Measurements from ENCODE around the gene PNPLA3. TPM values are rescaled to one million over a fixed set of nuclear protein-coding genes. Genes with fewer than 3 reads are reported as not detected.
A peak's percentile ranks its signal among the peaks of the same experiment; 100 is the strongest.
"Not testable (repeated sequence)": the region's sequence is repeated elsewhere in the genome, so short reads cannot be mapped to it uniquely, and the experiment has no call there.

PNPLA3 gene
- total RNA-seq, 6 experiments from 2014 or later: 17.5 to 66.8 (median 60.3) TPM

DNA sequence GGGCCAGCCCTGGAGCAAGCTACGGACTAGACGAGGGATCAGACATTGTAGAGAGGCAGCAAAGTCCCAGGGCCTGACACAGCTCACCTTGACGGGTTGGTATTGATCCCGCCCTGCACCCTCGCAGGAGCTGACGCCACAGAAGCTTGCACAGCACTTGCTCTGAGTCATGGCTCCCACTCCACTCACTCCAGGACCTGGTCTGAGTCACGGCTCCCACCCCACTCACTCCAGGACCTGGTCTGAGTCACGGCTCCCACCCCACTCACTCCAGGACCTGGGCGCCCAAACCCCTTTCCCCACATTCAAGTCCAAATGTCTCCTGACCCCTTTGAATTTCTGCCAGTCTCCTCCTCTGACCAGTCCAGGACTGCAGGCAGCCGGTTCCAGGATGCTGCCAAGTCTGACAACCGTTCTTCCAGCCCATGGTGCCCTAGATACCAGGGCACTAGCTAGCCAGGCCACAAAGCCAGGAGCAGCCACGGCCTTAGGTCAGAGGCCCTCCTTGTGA is 25.8 kb upstream of the PNPLA3 start:
- Histone ChIP-seq H3K4me1 (peaks cover 0 to 24% (median 0%) of the 10 kb centered on the region in 4 donors), H3K27me3 (no peaks in the 10 kb centered on the region), H3K4me3 (no peak overlapping the region), H3K9me3 (no peaks in the 10 kb centered on the region), H3K27ac (peak overlapping the region in 1 of 3 donors; percentile 21), H3K36me3 (no peaks in the 10 kb centered on the region)
- peak in 2 of 3 donors; percentile 85 to 90 for DNase-seq
- intact Hi-C loops (cut with DNase I): no loop called here
- WGBS (ENCODE audit: insufficient coverage, low coverage, low lambda C conversion rate, missing lambda C conversion rate): 25% methylated on average over 5 of the region's 12 CpGs
- TF ChIP-seq, protein P1, sequence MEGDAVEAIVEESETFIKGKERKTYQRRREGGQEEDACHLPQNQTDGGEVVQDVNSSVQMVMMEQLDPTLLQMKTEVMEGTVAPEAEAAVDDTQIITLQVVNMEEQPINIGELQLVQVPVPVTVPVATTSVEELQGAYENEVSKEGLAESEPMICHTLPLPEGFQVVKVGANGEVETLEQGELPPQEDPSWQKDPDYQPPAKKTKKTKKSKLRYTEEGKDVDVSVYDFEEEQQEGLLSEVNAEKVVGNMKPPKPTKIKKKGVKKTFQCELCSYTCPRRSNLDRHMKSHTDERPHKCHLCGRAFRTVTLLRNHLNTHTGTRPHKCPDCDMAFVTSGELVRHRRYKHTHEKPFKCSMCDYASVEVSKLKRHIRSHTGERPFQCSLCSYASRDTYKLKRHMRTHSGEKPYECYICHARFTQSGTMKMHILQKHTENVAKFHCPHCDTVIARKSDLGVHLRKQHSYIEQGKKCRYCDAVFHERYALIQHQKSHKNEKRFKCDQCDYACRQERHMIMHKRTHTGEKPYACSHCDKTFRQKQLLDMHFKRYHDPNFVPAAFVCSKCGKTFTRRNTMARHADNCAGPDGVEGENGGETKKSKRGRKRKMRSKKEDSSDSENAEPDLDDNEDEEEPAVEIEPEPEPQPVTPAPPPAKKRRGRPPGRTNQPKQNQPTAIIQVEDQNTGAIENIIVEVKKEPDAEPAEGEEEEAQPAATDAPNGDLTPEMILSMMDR (IDR thresholded peaks at IDR 0.05): no peak
- no peak for TF ChIP-seq POLR2A (IDR thresholded peaks at IDR 0.05)
- ATAC-seq: peak; percentile 23 to 79 (median 72)

DNA sequence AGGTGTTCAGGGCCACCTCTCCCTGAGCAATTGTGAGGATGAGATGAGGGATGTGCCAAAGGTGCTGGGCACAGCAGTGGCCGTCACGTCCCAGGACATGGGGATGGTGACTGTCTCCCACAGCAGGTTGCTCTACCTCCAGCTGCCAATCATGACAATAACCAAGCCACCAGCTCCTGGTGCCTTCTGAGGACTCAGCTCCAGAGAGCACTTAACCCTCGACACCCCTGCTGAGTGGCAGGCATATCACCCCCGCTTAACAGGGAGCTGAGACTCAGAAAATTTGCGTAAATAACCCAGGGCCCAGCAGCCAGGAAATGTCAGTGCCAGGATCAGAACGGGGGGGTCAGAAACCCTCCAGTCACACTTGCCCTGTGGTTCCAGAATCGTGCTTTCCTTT is 23.4 kb upstream of the PNPLA3 start:
- TF ChIP-seq POLR2A (IDR thresholded peaks at IDR 0.05): no peak
- TF ChIP-seq, protein P1 (IDR thresholded peaks at IDR 0.05): no peak
- no peaks in the 10 kb centered on the region for H3K27me3 ChIP-seq
- no peaks in the 10 kb centered on the region for H3K9me3 ChIP-seq
- no peak overlapping the region for H3K27ac ChIP-seq
- ATAC-seq (no peak), DNase-seq (no peak)
- intact Hi-C loops (cut with DNase I): no loop called here
- H3K4me1 ChIP-seq: peaks cover 0 to 24% (median 0%) of the 10 kb centered on the region in 4 donors
- H3K36me3 ChIP-seq: no peaks in the 10 kb centered on the region
- no peak overlapping the region for H3K4me3 ChIP-seq
- WGBS (ENCODE audit: insufficient coverage, low coverage, low lambda C conversion rate, missing lambda C conversion rate): 34% methylated on average over 5 of the region's 7 CpGs

- intact Hi-C loops (cut with DNase I): no loop called here
- H3K27ac ChIP-seq: no peak overlapping the region
- H3K4me1 ChIP-seq: peaks cover 0 to 24% (median 0%) of the 10 kb centered on the region in 4 donors
- TF ChIP-seq POLR2A (IDR thresholded peaks at IDR 0.05): no peak
- TF ChIP-seq, protein P1 (IDR thresholded peaks at IDR 0.05): no peak
- WGBS (ENCODE audit: insufficient coverage, low coverage, low lambda C conversion rate, missing lambda C conversion rate): 61% methylated on average over 2 of the region's 5 CpGs
- H3K4me3 ChIP-seq: no peak overlapping the region
- H3K9me3 ChIP-seq: no peaks in the 10 kb centered on the region
- no peaks in the 10 kb centered on the region for H3K27me3 ChIP-seq
- no peak for ATAC-seq
- no peaks in the 10 kb centered on the region for H3K36me3 ChIP-seq
- DNase-seq: no peak
These were observed 21.5 kb upstream of the PNPLA3 start for GRCh38 chr22:43901976-43902643.

DNA sequence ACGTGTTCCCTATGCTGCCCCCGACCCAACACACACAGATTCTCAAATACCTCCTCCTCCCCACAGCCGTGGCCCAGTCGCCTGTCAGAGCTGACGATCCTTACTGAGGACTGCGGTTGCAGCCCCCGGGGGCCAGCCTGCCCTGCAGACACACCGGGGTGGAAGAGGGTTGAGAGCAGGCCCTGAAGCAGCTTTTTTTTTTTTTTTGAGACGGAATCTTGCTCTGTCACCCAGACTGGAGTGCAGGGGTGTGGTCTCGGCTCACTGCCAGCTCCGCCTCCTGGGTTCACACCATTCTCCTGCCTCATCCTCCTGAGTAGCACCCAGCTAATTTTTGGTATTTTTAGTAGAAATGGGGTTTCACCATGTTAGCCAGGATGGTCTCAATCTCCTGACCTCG is 20.6 kb upstream of the PNPLA3 start:
- H3K36me3 ChIP-seq; H3K27me3 ChIP-seq; intact Hi-C loops (cut with DNase I); H3K9me3 ChIP-seq; ATAC-seq; H3K27ac ChIP-seq; DNase-seq; H3K4me3 ChIP-seq: not testable (repeated sequence)
- H3K4me1 ChIP-seq: peaks cover 0 to 17% (median 0%) of the 10 kb centered on the region in 4 donors
- 75% methylated on average over 8 of the region's 12 CpGs for WGBS (ENCODE audit: insufficient coverage, low coverage, low lambda C conversion rate, missing lambda C conversion rate)

DNA sequence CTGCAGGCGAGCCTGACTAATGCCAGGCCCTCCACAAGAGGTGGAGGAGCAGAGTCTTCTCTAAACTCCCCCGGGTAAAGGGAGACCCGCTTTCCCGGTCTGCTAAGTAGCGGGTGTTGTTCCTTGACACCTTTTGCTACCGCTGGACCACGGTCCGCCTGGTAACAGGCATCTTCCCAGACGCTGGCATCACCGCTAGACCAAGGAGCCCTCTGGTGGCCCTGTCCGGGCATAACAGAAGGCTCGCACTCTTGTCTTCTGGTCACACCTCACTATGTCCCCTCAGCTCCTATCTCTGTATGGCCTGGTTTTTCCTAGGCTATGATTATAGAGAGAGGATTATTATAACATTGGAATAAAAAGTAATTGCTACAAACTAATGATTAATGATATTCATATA is 19.2 kb upstream of the PNPLA3 start:
- H3K4me1 ChIP-seq; H3K27ac ChIP-seq; H3K27me3 ChIP-seq; ATAC-seq; intact Hi-C loops (cut with DNase I); H3K4me3 ChIP-seq; H3K9me3 ChIP-seq; DNase-seq; H3K36me3 ChIP-seq: not testable (repeated sequence)
- WGBS (ENCODE audit: insufficient coverage, low coverage, low lambda C conversion rate, missing lambda C conversion rate): no CpG with 5 or more reads among the region's 12 CpGs
- TF ChIP-seq, protein P1 (IDR thresholded peaks at IDR 0.05): peak; percentile 19 to 54 (median 40)
